Activated CD8-positive, alpha-beta T cell treated with anti-CD3 and anti-CD28 coated beads for 36 hours (primary cell): ENCODE measurements around the gene RCAN3. TPM values are rescaled to one million over a fixed set of nuclear protein-coding genes. Genes with fewer than 3 reads are reported as not detected.
"Not testable (repeated sequence)": the region's sequence is repeated elsewhere in the genome, so short reads cannot be mapped to it uniquely, and the experiment has no call there.

Source experiments
- ATAC-seq: fragments of 200-7000 bp; cut with Tn5 transposase; one replicate; pipeline ENCODE4 v1.10.0; 2021; ENCODE audit warnings: mild to moderate bottlenecking, moderate library complexity
- CTCF ChIA-PET: fragments of 350-600 bp; sonication (Branson Sonifier 250); formaldehyde crosslinking; loops from one replicate; lab custom pipeline; 2021; ENCODE audit warnings: antibody characterized with exemption; lab: Charles Lee
- POLR2A ChIA-PET: fragments of 350-600 bp; sonication (Branson Sonifier 250); formaldehyde crosslinking; loops from one replicate; lab custom pipeline; 2021; ENCODE audit warnings: antibody characterized with exemption; lab: Charles Lee
- DNase-seq: peaks from one replicate; pipeline ENCODE4 v3.0.0-alpha.2; 2020
- H3K27ac Mint-ChIP-seq: one replicate; pipeline ENCODE4 v1.8.0; 2021; ENCODE audit warnings: mild to moderate bottlenecking, mixed read lengths
- H3K27me3 Mint-ChIP-seq: one replicate; pipeline ENCODE4 v1.8.0; 2021; ENCODE audit warnings: mixed read lengths
- H3K36me3 Mint-ChIP-seq: one replicate; pipeline ENCODE4 v1.8.0; 2021; ENCODE audit warnings: low read depth, mixed read lengths
- H3K4me1 Mint-ChIP-seq: one replicate; pipeline ENCODE4 v1.8.0; 2021; ENCODE audit warnings: low read depth, mixed read lengths
- H3K4me3 Mint-ChIP-seq: one replicate; pipeline ENCODE4 v1.8.0; 2021; ENCODE audit warnings: mild to moderate bottlenecking, moderate library complexity, mixed read lengths
- H3K9me3 Mint-ChIP-seq: one replicate; pipeline ENCODE4 v1.8.0; 2021; ENCODE audit warnings: mixed read lengths
- CTCF ChIP-seq: fragments of 200-600 bp; IDR thresholded peaks from one replicate; pipeline ENCODE4 v1.8.0; 2022; ENCODE audit warnings: antibody characterized with exemption, mild to moderate bottlenecking
- intact Hi-C: fragments of 100-400 bp; cut with micrococcal nuclease; formaldehyde crosslinking; loops from one replicate; pipeline ENCODE4 v1.10.0; 2022
- total RNA-seq, 2 experiments: library from RNA; stranded (reverse); gene quantifications; one replicate each; pipeline ENCODE4 v1.2.3, GENCODE V29; 2021

RCAN3 gene
- total RNA-seq, 2 experiments from 2014 or later, result 55.3 to 56.8 TPM

- Mint-ChIP-seq H3K9me3 (peaks cover 10% of the 10 kb centered on the region), H3K4me3 (peak overlapping the region; percentile 70), H3K27ac (peak overlapping the region; percentile 93), H3K36me3 (peaks cover 33% of the 10 kb centered on the region), H3K4me1 (peaks cover 75% of the 10 kb centered on the region), H3K27me3 (no peaks in the 10 kb centered on the region)
- no peak for DNase-seq
- intact Hi-C loops, result loop anchor here (10.0 kb wide), 1 partner anchor 47 kb away; no protein-coding TSS in a partner anchor
- ChIA-PET POLR2A (interaction anchor here (0.8 to 4.2 kb wide), 4 partner anchors 12 to 149 kb away, joined by 3 to 47 read pairs (median 3); partner anchors contain the start of genes RCAN3 and STPG1), CTCF (interaction anchor here (1.4 to 3.8 kb wide), 6 partner anchors 9 to 95 kb away, joined by 4 to 30 read pairs (median 16); partner anchors contain the start of genes NIPAL3 and RCAN3)
- no peak for ATAC-seq
- no peak for TF ChIP-seq CTCF
Observed at GRCh38 chr1:24487455-24487854, 15.2 kb upstream of the RCAN3 start.

- peak overlapping the region; percentile 93 for H3K27ac Mint-ChIP-seq
- DNase-seq, result peak; percentile 85
- peak; percentile 53 for ATAC-seq
- ChIA-PET CTCF (interaction anchor here (0.8 to 3.8 kb wide), 4 partner anchors 17 to 73 kb away, joined by 3 to 22 read pairs (median 10); partner anchors contain the start of gene NIPAL3), POLR2A (interaction anchor here (0.8 to 4.2 kb wide), 4 partner anchors 13 to 529 kb away, joined by 3 to 47 read pairs (median 5); partner anchors contain the start of genes PNRC2 and RCAN3)
- not testable (repeated sequence) for H3K27me3 Mint-ChIP-seq
- peak overlapping the region; percentile 70 for H3K4me3 Mint-ChIP-seq
- peaks cover 76% of the 10 kb centered on the region for H3K4me1 Mint-ChIP-seq
- H3K36me3 Mint-ChIP-seq, result peaks cover 29% of the 10 kb centered on the region
- intact Hi-C loops, result loop anchor here (10.0 kb wide), 1 partner anchor 47 kb away; no protein-coding TSS in a partner anchor
- peaks cover 10% of the 10 kb centered on the region for H3K9me3 Mint-ChIP-seq
Observed at GRCh38 chr1:24488159-24488558, 14.5 kb upstream of the RCAN3 start.

- TF ChIP-seq CTCF, result no peak
- Mint-ChIP-seq H3K4me3 (no peak overlapping the region), H3K4me1 (peaks cover 62% of the 10 kb centered on the region), H3K9me3 (peaks cover 7% of the 10 kb centered on the region), H3K36me3 (peaks cover 17% of the 10 kb centered on the region), H3K27ac (no peak overlapping the region), H3K27me3 (no peaks in the 10 kb centered on the region)
- intact Hi-C loops, result loop anchor here (10.0 kb wide), 1 partner anchor 45 kb away; no protein-coding TSS in a partner anchor
- CTCF ChIA-PET, result interaction anchor here (1.7 kb wide), 1 partner anchor 74 kb away, joined by 7 read pairs; the partner anchor contains the start of gene NIPAL3
- ATAC-seq (no peak), DNase-seq (no peak)
- POLR2A ChIA-PET, result interaction anchor here (0.6 to 4.2 kb wide), 7 partner anchors 12 to 530 kb away, joined by 3 to 47 read pairs (median 4); partner anchors contain the start of genes PNRC2 and RCAN3
Observed at GRCh38 chr1:24489674-24490073, 13.0 kb upstream of the RCAN3 start.

GRCh38 chr1:24490101-24490781, 12.4 kb upstream of the RCAN3 start:
- ChIA-PET CTCF (interaction anchor here (0.9 to 3.3 kb wide), 7 partner anchors 12 to 97 kb away, joined by 3 to 17 read pairs (median 6); partner anchors contain the start of genes NIPAL3 and RCAN3), POLR2A (interaction anchor here (0.7 to 1.3 kb wide), 4 partner anchors 11 to 75 kb away, joined by 3 to 8 read pairs (median 4); partner anchors contain the start of gene RCAN3)
- Mint-ChIP-seq H3K27ac (no peak overlapping the region), H3K36me3 (peaks cover 17% of the 10 kb centered on the region), H3K4me1 (peaks cover 56% of the 10 kb centered on the region), H3K4me3 (no peak overlapping the region), H3K27me3 (no peaks in the 10 kb centered on the region), H3K9me3 (peaks cover 7% of the 10 kb centered on the region)
- intact Hi-C loops, result no loop called here
- ATAC-seq, result no peak
- no peak for DNase-seq
- no peak for TF ChIP-seq CTCF

- CTCF ChIA-PET, result interaction anchor here (1.1 to 3.3 kb wide), 5 partner anchors 10 to 96 kb away, joined by 3 to 17 read pairs (median 6); partner anchors contain the start of gene RCAN3
- POLR2A ChIA-PET, result interaction anchor here (0.6 to 2.8 kb wide), 4 partner anchors 9 to 26 kb away, joined by 3 to 11 read pairs (median 6); no protein-coding TSS in a partner anchor
- DNase-seq, result no peak
- Mint-ChIP-seq H3K9me3 (peaks cover 7% of the 10 kb centered on the region), H3K27ac (no peak overlapping the region), H3K36me3 (peaks cover 16% of the 10 kb centered on the region), H3K27me3 (no peaks in the 10 kb centered on the region), H3K4me3 (no peak overlapping the region), H3K4me1 (peaks cover 42% of the 10 kb centered on the region)
- peak; percentile 31 for TF ChIP-seq CTCF
- ATAC-seq, result no peak
- intact Hi-C loops, result no loop called here
Observed at GRCh38 chr1:24491577-24492360, 10.9 kb upstream of the RCAN3 start.

- H3K4me1 Mint-ChIP-seq, result peaks cover 34% of the 10 kb centered on the region
- H3K4me3 Mint-ChIP-seq, DNase-seq, H3K27ac Mint-ChIP-seq, H3K27me3 Mint-ChIP-seq, intact Hi-C loops, ATAC-seq, H3K9me3 Mint-ChIP-seq: not testable (repeated sequence)
- ChIA-PET POLR2A (interaction anchor here (2.1 to 2.8 kb wide), 2 partner anchors 8 to 12 kb away, joined by 10 to 11 read pairs; no protein-coding TSS in a partner anchor), CTCF (interaction anchor here (3.3 kb wide), 1 partner anchor 9 kb away, joined by 17 read pairs; the partner anchor contains the start of gene RCAN3)
- peaks cover 15% of the 10 kb centered on the region for H3K36me3 Mint-ChIP-seq
Observed at GRCh38 chr1:24492935-24493334, 9.7 kb upstream of the RCAN3 start.
